ENCODE measurements around the gene PGAP6.

- TF ChIP-seq POLR2A (IDR thresholded peaks at IDR 0.05): no peak
- TF ChIP-seq, protein P1, sequence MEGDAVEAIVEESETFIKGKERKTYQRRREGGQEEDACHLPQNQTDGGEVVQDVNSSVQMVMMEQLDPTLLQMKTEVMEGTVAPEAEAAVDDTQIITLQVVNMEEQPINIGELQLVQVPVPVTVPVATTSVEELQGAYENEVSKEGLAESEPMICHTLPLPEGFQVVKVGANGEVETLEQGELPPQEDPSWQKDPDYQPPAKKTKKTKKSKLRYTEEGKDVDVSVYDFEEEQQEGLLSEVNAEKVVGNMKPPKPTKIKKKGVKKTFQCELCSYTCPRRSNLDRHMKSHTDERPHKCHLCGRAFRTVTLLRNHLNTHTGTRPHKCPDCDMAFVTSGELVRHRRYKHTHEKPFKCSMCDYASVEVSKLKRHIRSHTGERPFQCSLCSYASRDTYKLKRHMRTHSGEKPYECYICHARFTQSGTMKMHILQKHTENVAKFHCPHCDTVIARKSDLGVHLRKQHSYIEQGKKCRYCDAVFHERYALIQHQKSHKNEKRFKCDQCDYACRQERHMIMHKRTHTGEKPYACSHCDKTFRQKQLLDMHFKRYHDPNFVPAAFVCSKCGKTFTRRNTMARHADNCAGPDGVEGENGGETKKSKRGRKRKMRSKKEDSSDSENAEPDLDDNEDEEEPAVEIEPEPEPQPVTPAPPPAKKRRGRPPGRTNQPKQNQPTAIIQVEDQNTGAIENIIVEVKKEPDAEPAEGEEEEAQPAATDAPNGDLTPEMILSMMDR (IDR thresholded peaks at IDR 0.05): no peak
Measured at GRCh38 chr16:410516-411178, 28.9 kb upstream of the PGAP6 start.
